ENCODE results near the gene C1orf210. TPM values are rescaled to one million over a fixed set of nuclear protein-coding genes. Genes with fewer than 3 reads are reported as not detected.

The C1orf210 gene
- total and polyA plus RNA-seq, 9 donors, result 0.42 to 2.1 (median 0.72) TPM; not detected in 4

GRCh38 chr1:43271186-43272118 is 13.9 kb downstream of the C1orf210 start:
- 64 to 68% (median 67%) methylated on average over 12 of the region's 12 CpGs for WGBS, 3 donors
- intact Hi-C loops (cut with DNase I), result no loop called here
- no peak overlapping the region for H3K4me3 ChIP-seq
- no peaks in the 10 kb centered on the region for H3K36me3 ChIP-seq
- no peaks in the 10 kb centered on the region for H3K9me3 ChIP-seq
- H3K27me3 ChIP-seq, result no peaks in the 10 kb centered on the region
- H3K27ac ChIP-seq, result no peak overlapping the region
- TF ChIP-seq CTCF (IDR thresholded peaks at IDR 0.05) (no peak), EP300 (IDR thresholded peaks at IDR 0.05) (no peak), POLR2A (IDR thresholded peaks at IDR 0.05) (no peak)
- H3K4me1 ChIP-seq (ENCODE audit: insufficient read depth), result peaks cover 3% of the 10 kb centered on the region
- DNase-seq, result peak in 2 of 5 donors; percentile 5 to 13

GRCh38 chr1:43270421-43271095 is 14.8 kb downstream of the C1orf210 start:
- Histone ChIP-seq H3K9me3 (no peaks in the 10 kb centered on the region), H3K36me3 (no peaks in the 10 kb centered on the region), H3K27me3 (no peaks in the 10 kb centered on the region), H3K4me3 (no peak overlapping the region), H3K4me1 (ENCODE audit: insufficient read depth) (peaks cover 3% of the 10 kb centered on the region), H3K27ac (no peak overlapping the region)
- intact Hi-C loops (cut with DNase I), result no loop called here
- 5 to 9% (median 5%) methylated on average over 29 of the region's 29 CpGs for WGBS, 3 donors
- no peak for TF ChIP-seq EP300 (IDR thresholded peaks at IDR 0.05)
- no peak for TF ChIP-seq POLR2A (IDR thresholded peaks at IDR 0.05)
- TF ChIP-seq CTCF (IDR thresholded peaks at IDR 0.05), result no peak
- peak in 4 of 5 donors; percentile 16 to 49 (median 39) for DNase-seq

- DNase-seq, result peak in 2 of 5 donors; percentile 1 to 20
- TF ChIP-seq POLR2A (IDR thresholded peaks at IDR 0.05) (no peak), CTCF (IDR thresholded peaks at IDR 0.05) (no peak), EP300 (IDR thresholded peaks at IDR 0.05) (no peak)
- Histone ChIP-seq H3K4me1 (ENCODE audit: insufficient read depth) (peaks cover 3% of the 10 kb centered on the region), H3K27me3 (no peaks in the 10 kb centered on the region), H3K36me3 (no peaks in the 10 kb centered on the region), H3K4me3 (no peak within 1 kb of the TSS), H3K9me3 (no peaks in the 10 kb centered on the region), H3K27ac (no peak within 1 kb of the TSS)
- WGBS, 3 donors, result 72 to 83% (median 81%) methylated on average over 7 of the region's 7 CpGs
- intact Hi-C loops (cut with DNase I), result no loop called here
Observed at GRCh38 chr1:43269627-43270375, 15.6 kb downstream of the C1orf210 start, which contains the start of gene TMEM125. TSS of gene TMEM125 (plus strand) at chr1:43269983. CDS start at chr1:43272723, 2,740 bp downstream.

DNA sequence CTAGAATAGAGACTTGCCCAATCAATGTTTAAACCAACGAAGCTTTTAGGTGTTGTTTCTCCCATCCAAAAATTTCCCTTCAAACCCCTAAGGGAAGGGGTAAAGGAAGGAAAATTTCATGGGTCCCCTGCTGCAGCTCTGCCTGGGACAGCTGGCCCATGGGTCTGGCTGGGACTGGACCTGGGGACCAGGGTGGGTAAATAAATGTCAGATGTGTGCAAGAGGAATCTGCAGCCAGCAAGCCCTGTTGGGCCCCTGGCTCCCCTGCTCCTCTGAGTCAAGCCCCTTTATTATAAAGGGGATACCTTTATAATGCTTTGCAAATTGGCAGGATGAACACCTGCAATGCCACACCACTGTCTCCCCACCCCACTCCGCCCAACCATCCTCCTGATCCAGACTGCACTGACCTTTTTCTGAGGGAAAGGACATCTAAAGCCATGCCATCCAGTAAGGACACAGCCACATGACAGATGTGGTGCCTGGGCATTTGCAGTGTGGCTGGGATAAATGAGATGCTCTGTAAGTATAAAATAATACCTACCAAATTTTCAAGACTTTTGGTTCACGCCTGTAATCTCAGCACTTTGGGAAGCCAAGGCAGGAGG is 17.5 kb downstream of the C1orf210 start:
- Histone ChIP-seq H3K4me1 (ENCODE audit: insufficient read depth) (no peaks in the 10 kb centered on the region), H3K9me3 (no peaks in the 10 kb centered on the region), H3K36me3 (no peaks in the 10 kb centered on the region), H3K27ac (no peak overlapping the region), H3K27me3 (no peaks in the 10 kb centered on the region), H3K4me3 (no peak overlapping the region)
- no peak for DNase-seq
- intact Hi-C loops (cut with DNase I), result no loop called here
- WGBS, 3 donors, result 84 to 88% (median 86%) methylated on average over 3 of the region's 3 CpGs
- no peak for TF ChIP-seq EP300 (IDR thresholded peaks at IDR 0.05)
